Right lung (tissue), 5 donors: Measurements from ENCODE around the gene CST9L. TPM values are rescaled to one million over a fixed set of nuclear protein-coding genes. Genes with fewer than 3 reads are reported as not detected.

ENCODE experiments used
- DNase-seq, 2 donors: peaks; one replicate each; pipeline ENCODE4 v3.0.0-alpha.2; 2013
- polyA plus RNA-seq, 5 donors: library from polyadenylated mRNA; unstranded; fragments of 120-200 nt; gene quantifications; one replicate each; pipeline versions ENCODE4 v1.2.1 to v1.2.3, GENCODE V29; 2013; ENCODE audit warnings: inconsistent platforms in 1 of 5, low replicate concordance in 1 of 5; ENCODE audit not compliant: insufficient read length in 5 of 5, insufficient read depth in 1 of 5

The CST9L gene
- polyA plus RNA-seq, 5 donors = not detected

DNA sequence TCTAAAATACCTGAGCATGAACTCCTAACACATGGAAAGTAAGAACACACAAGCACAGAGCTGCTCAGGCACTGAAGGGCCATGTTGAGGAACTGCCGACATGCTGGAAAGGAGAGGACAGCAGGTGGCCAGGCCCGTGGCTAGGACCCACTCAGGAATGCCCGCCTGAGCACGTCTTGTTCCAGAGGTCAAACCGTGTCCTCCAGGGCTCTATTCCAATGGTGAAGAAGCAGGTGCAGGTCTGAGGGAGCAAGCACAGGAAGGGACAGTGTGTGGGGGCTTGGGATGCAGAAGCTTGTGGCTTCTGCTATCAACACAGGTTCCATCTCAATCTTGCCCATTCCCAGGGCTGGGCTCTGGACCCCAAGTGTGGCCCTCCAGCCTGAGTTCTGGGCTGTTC lies 20.7 kb downstream of the CST9L start:
- no peak for DNase-seq

DNA sequence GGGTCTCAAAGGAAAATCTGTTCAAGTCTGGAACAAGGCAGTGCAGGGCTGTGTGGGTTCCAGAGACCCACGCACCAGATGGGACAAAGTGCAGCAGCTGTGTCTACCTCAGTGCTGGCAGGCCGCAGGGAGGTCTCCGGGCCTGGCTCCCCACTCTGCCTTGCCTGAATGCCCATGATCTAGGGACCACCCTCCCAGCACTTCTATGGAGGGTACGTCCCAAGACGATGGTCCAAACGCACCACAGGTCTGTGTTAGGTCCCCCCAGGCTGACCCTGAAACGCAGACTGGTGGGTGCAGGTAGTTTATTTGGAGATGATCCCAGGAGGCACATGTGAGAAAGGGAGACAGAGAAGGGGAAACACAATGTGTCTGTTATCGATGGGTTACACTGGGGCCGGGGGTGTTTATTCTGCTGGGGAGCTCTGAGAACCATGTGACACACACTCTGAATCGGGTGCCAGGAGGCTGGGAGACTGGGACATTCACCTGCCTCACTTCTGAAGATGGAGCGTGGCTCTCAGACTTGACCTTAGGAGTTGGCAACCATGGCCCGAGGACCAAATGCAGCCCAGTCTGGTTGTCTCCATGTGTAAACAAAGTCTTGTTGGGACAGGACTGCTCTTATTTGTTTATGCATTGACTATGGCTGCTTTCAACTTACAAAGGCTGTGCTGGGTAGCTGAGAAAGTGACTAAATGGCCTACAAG lies 21.7 kb downstream of the CST9L start:
- DNase-seq = no peak

DNA sequence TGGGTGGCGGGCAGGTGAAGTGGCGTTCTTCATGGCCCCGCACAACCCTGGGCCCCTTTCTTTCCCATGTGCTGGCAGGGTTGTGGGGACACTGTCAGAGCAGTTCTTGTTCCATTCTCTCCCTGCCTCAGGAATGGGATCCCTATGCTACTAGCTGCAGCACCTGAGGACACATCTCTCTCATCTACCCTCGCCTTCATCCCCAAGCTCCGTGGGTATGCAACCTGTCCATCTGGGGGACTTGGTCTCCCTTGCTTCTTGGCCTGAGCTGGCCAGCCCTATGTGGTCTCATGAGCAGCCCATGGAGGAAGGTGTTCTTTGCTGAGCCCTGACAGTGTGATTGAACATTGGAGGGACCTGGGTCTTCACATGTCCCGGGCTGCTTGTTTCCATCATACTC lies 24.2 kb downstream of the CST9L start:
- DNase-seq = no peak

DNA sequence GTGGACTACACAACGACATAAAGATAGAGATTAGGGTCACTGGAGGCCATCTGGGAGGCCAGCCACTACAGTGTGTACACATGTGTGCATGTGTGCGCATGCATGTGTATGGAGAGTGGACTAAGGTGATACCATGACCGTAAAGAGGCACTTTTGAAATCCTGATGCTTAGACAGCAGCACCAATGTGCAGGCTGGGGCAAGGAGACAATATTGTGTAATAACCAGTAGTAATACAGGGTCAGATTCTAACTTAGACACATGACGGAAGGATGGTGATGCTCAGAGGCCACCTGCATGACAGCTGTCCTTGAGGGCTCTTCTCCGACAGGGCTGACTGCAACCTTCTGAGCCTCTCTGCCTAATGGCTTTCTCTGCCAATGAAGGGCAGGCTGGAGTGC lies 25.5 kb downstream of the CST9L start:
- DNase-seq = no peak

DNA sequence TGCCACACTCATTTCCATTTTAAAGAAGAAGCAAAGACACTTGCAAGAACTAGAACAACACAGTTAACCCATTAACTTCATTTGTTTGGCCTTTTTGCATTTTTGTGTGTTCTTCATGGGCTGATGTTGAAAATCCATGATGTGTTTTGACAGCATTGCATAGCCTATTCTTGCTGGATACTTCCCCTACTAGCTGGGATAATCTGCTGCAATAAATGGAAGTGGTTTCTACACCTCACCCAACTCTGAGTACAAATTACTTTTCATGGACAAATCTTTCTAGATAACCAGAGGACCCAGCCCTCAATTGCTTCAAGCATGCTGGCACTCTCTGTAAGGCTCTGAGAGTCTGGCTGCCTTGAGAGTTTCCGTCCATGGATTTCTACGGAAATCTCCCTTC lies 26.5 kb downstream of the CST9L start:
- DNase-seq = no peak

DNA sequence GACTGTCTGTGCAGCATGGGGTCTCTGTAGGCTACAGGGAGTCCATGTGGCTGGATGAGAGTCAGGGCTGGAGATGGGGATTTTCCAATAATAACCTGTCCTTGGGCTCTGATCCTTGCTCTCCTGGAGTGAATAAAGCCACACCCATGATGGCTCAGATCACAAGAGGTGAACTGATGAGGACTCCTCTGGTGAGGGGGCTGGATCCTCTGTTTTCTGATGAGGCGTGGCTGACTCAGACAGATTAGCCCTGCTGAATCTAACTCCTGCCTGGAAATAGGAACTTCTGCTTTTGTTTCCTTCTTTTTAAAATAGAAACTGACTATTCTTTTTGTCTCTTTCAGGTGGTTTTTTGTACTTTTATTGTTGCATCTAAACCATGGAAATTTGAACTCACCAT lies 27.0 kb downstream of the CST9L start:
- DNase-seq = no peak

DNA sequence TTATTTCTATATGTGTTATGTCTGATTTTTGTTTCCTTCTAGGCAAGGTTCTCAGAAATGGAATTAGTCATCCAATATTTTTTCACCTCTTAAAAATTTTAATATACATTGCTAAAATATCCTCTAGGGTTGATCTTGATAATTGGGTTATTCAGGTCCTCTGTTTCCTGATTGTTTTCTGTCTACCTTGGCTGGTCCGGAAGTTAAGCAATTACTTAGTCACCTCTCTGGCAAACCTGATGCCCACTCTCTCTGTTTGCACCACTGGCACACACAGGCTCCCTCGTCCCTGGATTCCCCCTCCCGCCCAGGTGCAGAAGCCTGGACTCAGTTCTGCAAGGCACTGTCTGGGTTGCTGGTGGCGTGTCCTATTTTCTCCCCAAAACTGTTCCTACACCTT lies 27.7 kb downstream of the CST9L start:
- no peak for DNase-seq

DNA sequence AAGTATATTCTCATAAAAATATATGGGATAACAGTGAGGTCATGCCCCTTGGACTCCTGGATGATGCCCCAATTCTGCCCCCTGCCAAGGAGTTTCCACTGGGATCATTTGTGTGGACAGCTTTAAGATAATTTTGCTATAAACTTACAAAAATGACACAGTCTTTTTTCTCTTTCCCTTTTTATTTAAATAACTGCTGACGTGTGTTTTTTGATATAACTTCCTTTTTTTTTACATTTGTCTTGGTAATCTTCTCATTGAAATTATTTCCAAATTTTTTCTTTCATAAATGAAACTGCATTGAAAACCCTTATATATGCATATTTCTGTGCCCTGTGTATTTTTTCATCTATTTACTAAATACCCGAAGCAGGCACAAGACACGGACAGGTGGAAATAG lies 31.3 kb downstream of the CST9L start:
- no peak for DNase-seq

DNA sequence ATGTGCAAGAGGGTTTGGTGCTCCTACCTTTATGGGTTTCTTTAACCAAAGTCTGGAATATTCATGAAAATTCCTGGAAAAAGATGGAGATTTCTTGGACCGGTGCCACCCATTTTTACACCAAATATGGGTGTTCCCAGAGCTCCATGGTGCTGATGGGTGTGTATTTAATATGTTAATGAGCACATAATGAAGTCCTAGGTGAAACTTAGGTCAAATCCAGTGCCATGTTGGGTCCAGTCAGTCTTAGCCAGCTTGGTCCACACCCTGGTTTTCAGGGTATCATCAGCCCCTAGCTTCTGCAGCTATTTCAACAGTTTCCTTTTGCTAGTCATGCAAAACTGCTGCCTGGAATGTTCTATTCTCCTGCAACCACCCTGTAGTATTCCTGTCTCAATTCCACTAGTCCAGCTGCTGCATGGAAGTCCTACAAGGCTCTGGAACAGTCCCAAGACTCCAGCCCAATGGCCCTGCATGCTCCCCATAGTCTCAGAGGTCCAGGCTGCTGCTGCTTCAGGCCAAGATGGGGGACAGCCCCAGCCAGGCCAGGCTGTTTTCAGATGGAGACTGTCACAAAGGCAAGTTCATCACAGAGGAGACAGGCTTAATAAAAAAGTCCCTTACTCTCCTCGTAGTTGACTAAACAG lies 31.8 kb downstream of the CST9L start:
- DNase-seq = no peak

DNA sequence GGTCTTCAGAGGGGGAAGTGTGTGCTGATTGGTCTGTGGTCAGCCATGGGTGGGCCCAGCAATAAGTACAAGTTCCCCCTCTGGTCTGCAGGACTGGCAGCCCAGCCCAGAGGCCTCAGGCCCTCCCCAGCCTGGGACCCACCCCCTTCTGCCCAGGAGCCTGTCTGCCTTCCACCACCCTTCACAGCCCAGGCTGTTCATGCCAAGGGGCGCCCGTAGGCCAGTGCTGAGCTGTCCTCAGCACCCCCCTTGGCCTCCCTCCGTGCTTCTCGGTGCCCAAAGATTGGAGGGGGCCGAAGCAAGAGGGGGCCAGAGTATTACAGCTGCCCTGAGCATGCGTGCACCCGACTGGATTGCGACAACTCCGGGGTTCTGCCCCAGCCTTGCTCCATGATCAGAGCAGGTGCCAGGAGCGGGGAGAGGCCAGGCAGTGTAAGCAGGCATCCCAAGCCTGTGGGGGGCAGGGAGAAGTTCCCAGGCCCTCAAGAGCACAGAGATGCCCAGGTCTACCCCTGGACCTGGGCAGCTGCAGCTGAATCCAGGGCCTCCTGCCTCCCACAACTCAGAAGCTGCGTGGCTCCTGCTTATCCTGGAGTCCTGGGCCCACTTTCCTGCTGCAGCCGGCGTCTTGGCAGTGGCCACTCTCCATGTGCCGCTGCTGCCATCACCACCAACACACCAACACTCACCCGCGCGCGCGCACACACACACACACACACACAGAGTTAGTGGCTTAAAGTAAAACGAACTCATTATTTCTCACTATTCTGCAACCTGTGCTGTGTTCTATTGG lies 33.3 kb downstream of the CST9L start:
- no peak for DNase-seq

DNA sequence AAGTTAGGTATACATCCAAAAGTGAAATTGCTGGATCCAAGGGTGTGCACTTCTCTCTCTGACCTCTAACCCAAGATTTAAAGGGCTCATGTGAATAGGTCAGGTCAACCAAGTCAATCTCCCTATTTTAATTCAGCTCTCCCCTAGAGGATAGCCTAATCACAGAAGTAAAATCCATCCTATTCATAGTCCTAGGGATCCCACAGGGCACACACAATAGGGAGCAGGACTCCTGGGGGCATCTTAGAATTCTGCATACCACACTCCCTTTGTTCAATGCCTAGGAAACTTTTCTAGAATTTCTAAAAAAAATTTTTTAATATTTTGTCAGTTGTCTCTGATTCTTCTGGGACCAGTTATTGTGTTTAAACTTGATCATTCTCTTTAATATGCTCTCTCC lies 35.1 kb downstream of the CST9L start:
- no peak for DNase-seq

DNA sequence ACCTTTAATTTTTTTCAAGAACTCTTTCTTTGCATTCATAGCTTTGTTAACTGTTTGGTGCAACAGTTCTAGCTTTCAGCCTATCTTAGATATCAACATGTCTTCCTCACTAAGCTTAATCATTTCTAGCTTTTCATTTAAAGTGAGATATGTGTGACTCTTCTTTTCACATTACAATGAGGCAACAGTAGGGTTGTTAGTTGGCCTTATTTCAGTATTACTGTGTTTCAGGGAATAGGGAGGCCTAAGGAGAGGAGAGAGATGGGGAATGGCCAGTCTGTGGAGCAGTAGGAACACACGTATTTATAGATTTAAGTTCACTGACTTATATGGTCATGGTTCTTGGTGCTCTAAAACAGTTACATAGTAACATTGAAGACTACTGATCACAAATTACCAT lies 35.8 kb downstream of the CST9L start:
- no peak for DNase-seq

DNA sequence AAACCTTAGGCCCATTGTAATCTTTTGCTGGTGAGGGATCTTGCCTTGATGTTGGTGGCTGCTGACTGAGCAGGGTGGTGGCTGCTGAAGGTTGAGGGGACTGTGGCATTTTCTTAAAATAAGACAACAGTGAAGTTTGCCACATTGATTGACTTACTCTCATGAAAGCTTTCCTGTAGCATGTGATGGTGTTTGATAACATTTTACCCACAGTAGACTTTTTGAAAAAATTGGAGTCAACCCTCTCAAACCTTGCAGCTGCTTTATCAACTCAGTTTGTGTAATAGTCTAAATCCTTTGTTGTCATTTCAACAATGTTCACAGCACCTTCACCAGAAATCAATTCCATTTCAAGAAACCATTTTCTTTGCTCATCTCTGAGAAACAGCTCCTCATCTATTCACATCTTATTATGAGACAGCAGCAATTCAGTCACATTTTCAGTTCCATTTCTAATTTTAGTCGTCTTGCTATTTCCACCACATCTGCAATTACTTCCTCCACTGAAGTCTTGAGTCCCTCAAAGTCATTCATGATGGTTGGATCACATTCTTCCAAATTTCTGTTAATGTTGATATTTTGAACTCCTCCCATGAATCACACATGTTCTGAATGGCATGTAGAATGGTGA lies 37.2 kb downstream of the CST9L start:
- DNase-seq = no peak

DNA sequence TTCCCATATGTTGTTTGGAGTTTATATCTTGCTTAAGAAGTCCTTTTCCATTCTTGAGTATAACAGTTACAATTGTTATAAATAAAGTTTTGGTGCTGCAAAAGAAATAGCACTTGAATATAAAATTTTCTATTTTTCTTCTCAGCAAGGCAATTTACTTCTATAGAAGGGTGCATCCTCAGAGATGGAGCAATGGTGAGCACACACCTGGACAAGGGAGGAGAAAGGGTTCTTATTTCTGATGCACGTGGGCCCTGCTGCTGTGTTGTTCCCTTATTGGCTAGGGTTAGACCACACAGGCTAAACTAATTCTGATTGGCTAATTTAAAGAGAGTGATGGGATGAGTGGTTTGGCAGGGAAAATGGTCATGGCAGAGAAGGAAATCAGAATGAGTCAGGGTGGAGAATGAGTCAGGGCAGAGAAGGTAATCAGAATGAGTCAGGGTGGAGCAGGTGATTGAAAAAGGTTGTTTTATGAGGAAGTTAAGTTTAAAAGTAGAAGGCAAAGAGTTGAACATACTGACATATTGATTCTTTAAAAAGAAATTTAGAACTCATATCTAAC lies 39.3 kb downstream of the CST9L start:
- DNase-seq = no peak

DNA sequence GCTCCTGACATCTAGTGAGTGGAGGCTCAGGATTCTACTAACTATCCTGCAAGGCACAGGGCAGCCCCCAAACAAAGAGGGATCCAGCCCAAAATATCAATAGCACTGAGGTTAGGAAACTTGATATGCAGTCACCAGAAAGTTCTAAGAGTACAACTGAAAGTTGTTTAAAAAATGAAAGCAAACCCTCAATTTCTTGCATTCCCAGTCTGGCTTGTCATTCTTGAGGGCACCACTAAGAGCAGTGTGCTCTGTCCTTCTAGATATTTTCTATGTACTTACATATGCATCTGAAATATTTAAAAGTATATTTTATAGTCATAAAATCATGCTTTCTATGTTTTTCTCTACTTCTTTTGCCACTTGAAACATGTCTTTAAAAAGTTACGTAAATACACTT lies 41.4 kb downstream of the CST9L start:
- no peak for DNase-seq

DNA sequence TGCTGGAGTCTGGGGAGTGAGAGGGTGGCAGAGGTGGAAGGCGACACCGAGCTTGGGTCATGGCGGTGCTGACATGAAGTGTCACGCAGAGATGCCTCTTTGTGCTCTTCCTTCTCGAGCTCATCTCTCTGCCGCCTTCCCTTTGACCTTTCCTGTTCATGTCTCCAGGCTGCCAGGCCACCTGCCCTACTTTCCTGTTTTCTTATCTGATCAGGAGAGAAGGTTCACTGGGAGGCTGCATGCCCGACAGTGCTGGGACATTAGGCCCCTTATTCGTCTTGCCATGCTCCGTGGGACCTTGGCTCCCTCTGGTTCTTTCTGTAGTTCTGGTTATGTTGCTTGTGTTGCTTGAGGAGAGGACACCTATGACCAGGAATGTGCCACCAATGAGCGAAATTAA lies 44.1 kb downstream of the CST9L start:
- DNase-seq = no peak

DNA sequence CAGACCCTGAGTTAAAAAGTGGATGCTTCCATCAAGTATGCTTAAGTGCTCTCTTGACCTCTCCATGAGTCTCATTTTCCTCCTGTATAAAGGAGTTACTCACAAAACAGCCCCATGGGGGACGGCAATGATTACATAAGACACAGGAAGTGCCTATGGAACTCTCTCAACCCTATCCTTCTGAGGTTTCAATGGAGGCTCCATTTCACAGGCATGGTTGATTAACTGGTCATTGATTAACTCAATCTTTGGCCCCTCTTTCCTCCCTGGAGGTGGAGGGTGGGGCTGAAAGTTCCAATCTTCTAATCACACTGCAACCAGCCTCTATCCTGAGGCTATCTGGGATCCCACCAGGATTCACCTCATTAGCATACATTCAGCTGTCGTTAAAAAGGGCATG lies 48.1 kb downstream of the CST9L start:
- peak in 1 of 2 donors; percentile 6 for DNase-seq

DNA sequence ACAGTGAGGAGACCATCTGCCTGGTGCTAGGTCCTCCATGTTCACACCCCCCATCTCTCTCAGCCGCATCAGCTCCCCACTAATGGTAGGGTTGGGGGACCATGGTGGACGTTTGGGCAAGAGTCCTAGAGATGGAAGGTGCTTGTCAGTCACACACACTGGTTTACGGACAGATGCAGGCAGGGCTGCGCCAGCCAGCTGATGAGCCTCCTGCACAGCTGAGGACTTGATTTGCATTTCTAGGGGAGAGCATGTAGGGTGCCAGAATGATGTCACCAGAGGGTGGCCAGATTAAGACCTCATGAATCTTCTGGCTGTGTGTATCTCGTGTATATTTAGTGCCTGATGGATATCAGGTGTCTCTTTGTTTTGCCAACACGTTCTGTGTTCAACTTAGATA lies 48.7 kb downstream of the CST9L start:
- no peak for DNase-seq

DNA sequence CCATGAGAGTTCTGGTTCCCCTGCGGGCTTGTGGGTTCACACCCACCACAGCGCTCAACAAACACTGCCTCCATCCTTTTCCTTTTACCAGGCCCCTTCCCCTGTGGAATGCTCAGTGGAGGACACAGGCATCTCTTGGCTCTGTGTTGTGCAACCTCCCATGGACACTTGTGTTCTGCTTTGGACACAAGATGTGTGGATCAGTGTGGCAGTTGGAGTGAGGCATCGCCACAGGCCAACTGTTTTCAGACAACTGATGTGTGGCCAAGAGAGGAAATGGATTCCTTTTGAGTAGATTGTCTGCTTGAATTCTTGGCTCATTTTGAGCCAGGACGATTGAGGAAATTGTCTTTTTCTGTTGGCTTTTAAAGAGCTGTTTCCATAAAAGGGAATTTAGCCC lies 50.6 kb downstream of the CST9L start:
- no peak for DNase-seq

DNA sequence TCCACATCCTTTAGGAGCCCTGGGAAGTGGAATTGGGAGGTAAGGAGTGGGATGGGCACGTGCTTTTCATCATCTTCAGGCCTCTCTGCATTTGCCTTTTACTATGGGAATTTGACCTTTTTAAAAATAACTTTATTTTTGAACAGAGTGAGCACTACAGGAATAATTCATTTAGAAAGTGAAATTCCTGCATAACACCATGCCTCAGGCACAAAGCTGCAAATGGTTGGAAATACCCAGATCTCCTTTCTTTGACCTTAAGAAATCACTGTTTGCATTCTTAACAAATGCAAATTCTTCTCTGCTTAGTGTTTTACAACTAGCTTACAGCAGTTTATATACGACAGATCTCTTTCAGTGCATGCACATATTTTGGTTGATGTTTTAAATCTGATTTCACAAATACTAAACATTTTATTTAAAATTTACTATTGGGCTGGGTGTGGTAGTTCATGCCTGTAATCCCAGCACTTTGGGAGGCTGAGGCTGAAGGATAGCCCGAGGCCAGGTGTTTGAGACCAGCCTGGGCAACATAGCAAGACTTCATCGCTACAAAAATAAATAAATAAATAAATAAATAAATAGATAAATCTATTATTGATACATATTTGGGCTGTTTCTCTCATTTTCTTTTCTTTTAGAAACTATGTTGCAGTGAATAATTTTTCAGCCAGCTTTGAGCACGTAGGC lies 52.9 kb downstream of the CST9L start:
- DNase-seq = no peak

DNA sequence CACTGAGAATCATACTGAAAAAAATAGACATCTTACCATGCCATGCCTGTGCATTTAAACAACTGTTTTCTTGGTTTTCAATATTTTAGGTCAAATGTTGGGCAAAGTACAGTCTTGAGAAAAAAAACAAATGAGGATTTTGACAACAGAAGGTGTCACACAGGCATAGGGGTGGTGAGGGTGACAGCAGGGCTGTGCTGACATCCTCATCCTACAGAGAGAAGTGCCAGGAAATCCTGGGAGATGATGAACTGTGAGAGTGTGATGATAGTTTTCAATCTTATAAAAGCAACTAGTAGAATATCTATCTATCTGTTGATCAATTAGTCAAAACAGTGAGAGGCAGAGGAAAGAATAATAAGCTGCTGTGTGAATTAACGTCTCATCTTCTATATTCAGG lies 53.4 kb downstream of the CST9L start:
- DNase-seq = no peak
